ENCODE results near the gene NTNG1.

NTNG1 gene

GRCh38 chr1:107525961-107526360 is 385.1 kb downstream of the NTNG1 start:
- DNase-seq: no peak

GRCh38 chr1:107526524-107527198 is 385.8 kb downstream of the NTNG1 start:
- no peak for DNase-seq

GRCh38 chr1:107529511-107530149 is 388.8 kb downstream of the NTNG1 start:
- DNase-seq: no peak

- no peak for DNase-seq
Observed at GRCh38 chr1:107530543-107530942, 389.7 kb downstream of the NTNG1 start.

- DNase-seq: no peak
Observed at GRCh38 chr1:107531065-107531908, 390.4 kb downstream of the NTNG1 start.

GRCh38 chr1:107532318-107532717 is 391.5 kb downstream of the NTNG1 start:
- peak; percentile 47 to 49 for DNase-seq
